ENCODE data around the gene NAP1L1.

The NAP1L1 gene

DNA sequence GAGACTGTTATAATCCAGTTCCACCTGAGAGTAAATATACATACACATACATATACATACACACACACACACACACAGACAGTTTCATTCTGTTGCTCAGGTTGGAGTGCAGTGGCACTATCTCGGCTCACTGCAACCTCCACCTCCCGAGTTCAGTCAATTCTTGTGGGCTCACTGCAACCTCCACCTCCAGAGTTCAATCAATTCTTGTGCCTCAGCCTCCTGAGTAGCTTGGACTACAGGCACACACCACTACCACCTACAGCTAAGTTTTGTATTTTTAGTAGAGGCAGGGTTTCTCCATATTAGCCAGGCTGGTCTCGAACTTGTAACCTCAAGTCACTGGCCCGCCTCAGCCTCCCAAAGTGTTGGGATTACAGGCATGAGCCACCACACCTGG, 44.0 kb downstream of the NAP1L1 start:
- H3K4me1 Mint-ChIP-seq = peaks cover 4% of the 10 kb centered on the region
- no peak for DNase-seq
- CTCF ChIA-PET = interaction anchor here (0.8 to 1.7 kb wide), 5 partner anchors 9 to 514 kb away, joined by 3 to 6 read pairs (median 3); partner anchors contain the start of gene PHLDA1
- H3K4me3 Mint-ChIP-seq = no peak overlapping the region
- peaks cover 9% of the 10 kb centered on the region for H3K36me3 Mint-ChIP-seq
- no peaks in the 10 kb centered on the region for H3K9me3 Mint-ChIP-seq
- H3K27ac Mint-ChIP-seq = no peak overlapping the region
- no peaks in the 10 kb centered on the region for H3K27me3 Mint-ChIP-seq

GRCh38 chr12:76038176-76038575, 46.3 kb downstream of the NAP1L1 start:
- Mint-ChIP-seq H3K4me3 (no peak overlapping the region), H3K27me3 (no peaks in the 10 kb centered on the region), H3K4me1 (peaks cover 4% of the 10 kb centered on the region), H3K27ac (no peak overlapping the region), H3K9me3 (no peaks in the 10 kb centered on the region), H3K36me3 (no peaks in the 10 kb centered on the region)
- no peak for DNase-seq
- CTCF ChIA-PET = interaction anchor here (0.8 to 2.2 kb wide), 7 partner anchors 50 to 553 kb away, joined by 3 to 25 read pairs (median 7); no protein-coding TSS in a partner anchor

DNA sequence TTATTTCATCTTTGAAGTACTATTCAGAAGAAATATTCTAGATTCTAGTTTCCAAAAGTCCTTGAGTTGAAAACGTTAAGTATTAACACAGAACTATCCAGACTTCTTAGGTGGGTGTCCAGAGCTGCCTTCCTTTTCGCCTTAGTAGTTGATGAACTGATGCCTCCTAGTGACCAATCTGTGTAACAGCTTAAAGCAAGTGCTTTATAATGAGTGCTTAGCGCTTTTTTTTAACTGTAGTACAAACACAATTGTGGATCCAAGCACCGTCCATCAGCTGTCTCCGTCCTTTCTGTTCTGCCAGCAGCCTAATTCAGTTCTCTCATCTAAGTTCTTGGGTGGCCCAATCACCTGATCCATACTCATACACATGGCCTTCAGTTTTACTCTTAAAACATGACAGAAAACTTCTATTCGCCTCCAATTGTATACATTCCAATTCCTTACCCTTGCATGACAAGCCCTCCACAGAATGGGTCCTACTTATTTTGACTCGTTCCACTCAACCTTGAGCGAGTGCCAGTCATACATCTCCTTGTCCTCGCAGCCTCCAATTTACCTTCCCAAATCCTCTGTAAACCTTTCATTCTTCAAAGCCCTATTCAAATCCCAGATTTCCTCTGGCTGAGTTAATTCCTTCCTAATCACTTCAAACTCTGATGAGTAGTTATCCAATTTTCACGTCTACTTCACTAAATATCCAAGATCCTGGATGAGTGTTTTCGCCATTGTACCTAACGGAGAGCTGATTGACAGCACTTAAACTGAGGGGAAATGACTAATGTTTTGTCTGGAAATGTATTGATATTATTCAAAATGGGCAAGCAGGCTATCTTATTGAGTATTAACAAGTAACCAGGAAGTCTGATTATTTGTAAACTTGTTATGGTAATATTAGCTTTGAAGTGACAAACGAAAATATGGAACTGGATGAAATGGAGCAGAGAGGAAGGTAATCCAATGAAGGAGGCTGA, 47.1 kb downstream of the NAP1L1 start:
- Mint-ChIP-seq H3K27ac (no peak overlapping the region), H3K27me3 (peaks cover 5% of the 10 kb centered on the region), H3K4me3 (no peak overlapping the region), H3K9me3 (no peaks in the 10 kb centered on the region), H3K4me1 (peaks cover 10% of the 10 kb centered on the region), H3K36me3 (no peaks in the 10 kb centered on the region)
- CTCF ChIA-PET = interaction anchor here (0.7 to 2.2 kb wide), 20 partner anchors 10 to 552 kb away, joined by 3 to 25 read pairs (median 4); no protein-coding TSS in a partner anchor
- peak; percentile 24 for DNase-seq

- Mint-ChIP-seq H3K4me3 (no peak overlapping the region), H3K27ac (no peak overlapping the region), H3K4me1 (peaks cover 26% of the 10 kb centered on the region), H3K27me3 (peaks cover 29% of the 10 kb centered on the region), H3K9me3 (no peaks in the 10 kb centered on the region), H3K36me3 (no peaks in the 10 kb centered on the region)
- DNase-seq = no peak
- CTCF ChIA-PET = interaction anchor here (1.0 to 6.7 kb wide), 3 partner anchors 219 to 508 kb away, joined by 3 to 81 read pairs (median 4); no protein-coding TSS in a partner anchor
These were observed 49.4 kb downstream of the NAP1L1 start for GRCh38 chr12:76035045-76035444.

GRCh38 chr12:76033081-76034011, 51.1 kb downstream of the NAP1L1 start:
- H3K4me1 Mint-ChIP-seq = peaks cover 32% of the 10 kb centered on the region
- peak overlapping the region; percentile 84 for H3K4me3 Mint-ChIP-seq
- CTCF ChIA-PET = interaction anchor here (0.6 to 6.7 kb wide), 7 partner anchors 12 to 548 kb away, joined by 3 to 81 read pairs (median 3); no protein-coding TSS in a partner anchor
- H3K27me3 Mint-ChIP-seq = peaks cover 33% of the 10 kb centered on the region
- H3K27ac Mint-ChIP-seq = no peak overlapping the region
- no peaks in the 10 kb centered on the region for H3K9me3 Mint-ChIP-seq
- H3K36me3 Mint-ChIP-seq = peaks cover 2% of the 10 kb centered on the region
- no peak for DNase-seq

DNA sequence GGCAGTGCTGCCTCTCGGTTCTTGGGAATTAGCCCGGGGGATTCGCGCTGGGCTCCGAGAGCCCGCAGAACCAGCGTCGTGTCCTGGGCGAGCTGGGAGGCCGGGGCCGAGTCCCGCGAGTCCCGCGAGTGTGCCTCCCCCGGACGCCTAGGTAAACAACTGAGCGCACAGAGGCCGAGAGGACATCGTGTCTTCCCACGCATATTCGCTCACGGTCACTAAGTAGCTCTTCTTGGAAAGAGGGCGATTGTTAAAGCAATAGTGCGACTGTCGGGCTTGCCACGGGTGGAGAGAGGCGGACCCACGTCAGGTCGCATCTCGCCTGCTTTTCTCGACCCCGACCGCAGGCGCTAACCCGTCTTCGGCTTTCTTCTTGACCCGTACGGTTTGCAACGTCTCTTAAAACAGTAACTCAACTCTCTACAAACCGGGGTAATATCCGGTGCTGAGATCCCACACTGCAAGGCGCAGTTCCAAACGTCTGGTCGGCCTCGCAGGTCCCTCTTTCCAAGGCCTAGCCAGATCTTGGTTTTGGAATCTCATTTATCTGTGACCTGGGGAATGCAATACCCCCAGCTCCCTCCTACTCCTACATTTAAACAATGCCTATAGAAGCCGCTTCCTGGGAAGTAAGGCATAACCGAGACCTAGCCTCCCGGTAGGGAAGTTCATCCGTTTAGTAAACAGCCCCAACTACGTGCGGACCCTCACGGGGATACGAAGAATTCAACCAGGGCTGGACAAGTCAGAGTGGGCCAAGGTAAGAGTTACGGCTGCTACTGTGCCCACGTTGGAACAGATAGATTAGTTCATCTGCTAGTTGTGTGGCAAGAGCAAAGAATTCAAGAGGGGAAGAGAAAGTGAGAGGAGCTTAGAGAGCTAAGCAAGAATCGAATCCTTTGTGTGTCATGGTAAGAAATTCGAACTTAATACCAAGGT, 52.2 kb downstream of the NAP1L1 start:
- H3K4me3 Mint-ChIP-seq = peak overlapping the region; percentile 84
- H3K9me3 Mint-ChIP-seq = no peaks in the 10 kb centered on the region
- CTCF ChIA-PET = interaction anchor here (0.6 to 6.7 kb wide), 27 partner anchors 8 to 549 kb away, joined by 3 to 81 read pairs (median 4); partner anchors contain the start of gene BBS10
- peaks cover 2% of the 10 kb centered on the region for H3K36me3 Mint-ChIP-seq
- peak overlapping the region; percentile 85 for H3K27ac Mint-ChIP-seq
- peaks cover 37% of the 10 kb centered on the region for H3K27me3 Mint-ChIP-seq
- H3K4me1 Mint-ChIP-seq = peaks cover 30% of the 10 kb centered on the region
- DNase-seq = no peak

GRCh38 chr12:76031414-76032042, 53.0 kb downstream of the NAP1L1 start, which contains the start of gene PHLDA1:
Gene PHLDA1, minus strand, starts transcription at chr12:76031776.
- Mint-ChIP-seq H3K4me3 (peak within 1 kb of the TSS; percentile 84), H3K4me1 (peaks cover 27% of the 10 kb centered on the region), H3K27ac (peak within 1 kb of the TSS; percentile 85), H3K9me3 (no peaks in the 10 kb centered on the region), H3K36me3 (peaks cover 2% of the 10 kb centered on the region), H3K27me3 (peaks cover 38% of the 10 kb centered on the region)
- CTCF ChIA-PET = interaction anchor here (0.7 to 6.7 kb wide), 26 partner anchors 9 to 548 kb away, joined by 3 to 81 read pairs (median 4); partner anchors contain the start of gene BBS10
- peak; percentile 91 for DNase-seq

DNA sequence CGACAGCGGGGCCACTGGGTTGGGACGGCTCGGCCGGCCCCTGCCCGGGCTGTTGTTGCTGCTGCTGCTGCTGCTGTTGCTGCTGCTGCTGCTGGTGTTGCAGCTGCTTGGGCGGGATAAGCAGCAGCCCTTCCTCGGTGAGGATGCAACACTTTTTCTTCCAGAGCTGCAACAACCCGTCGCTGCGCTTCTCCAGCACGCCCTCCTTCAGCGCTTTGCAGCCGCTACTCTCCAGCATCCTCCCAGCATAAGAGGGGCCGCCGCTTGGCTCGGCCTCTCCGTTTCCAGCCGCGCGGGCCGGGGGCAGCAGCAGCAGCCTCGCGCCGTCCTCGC, 53.4 kb downstream of the NAP1L1 start:
- H3K27ac Mint-ChIP-seq = no peak overlapping the region
- CTCF ChIA-PET = interaction anchor here (0.5 to 6.7 kb wide), 25 partner anchors 10 to 547 kb away, joined by 3 to 81 read pairs (median 4); partner anchors contain the start of gene BBS10
- DNase-seq = no peak
- peaks cover 2% of the 10 kb centered on the region for H3K36me3 Mint-ChIP-seq
- H3K4me3 Mint-ChIP-seq = peak overlapping the region; percentile 84
- H3K27me3 Mint-ChIP-seq = peaks cover 38% of the 10 kb centered on the region
- peaks cover 27% of the 10 kb centered on the region for H3K4me1 Mint-ChIP-seq
- no peaks in the 10 kb centered on the region for H3K9me3 Mint-ChIP-seq

DNA sequence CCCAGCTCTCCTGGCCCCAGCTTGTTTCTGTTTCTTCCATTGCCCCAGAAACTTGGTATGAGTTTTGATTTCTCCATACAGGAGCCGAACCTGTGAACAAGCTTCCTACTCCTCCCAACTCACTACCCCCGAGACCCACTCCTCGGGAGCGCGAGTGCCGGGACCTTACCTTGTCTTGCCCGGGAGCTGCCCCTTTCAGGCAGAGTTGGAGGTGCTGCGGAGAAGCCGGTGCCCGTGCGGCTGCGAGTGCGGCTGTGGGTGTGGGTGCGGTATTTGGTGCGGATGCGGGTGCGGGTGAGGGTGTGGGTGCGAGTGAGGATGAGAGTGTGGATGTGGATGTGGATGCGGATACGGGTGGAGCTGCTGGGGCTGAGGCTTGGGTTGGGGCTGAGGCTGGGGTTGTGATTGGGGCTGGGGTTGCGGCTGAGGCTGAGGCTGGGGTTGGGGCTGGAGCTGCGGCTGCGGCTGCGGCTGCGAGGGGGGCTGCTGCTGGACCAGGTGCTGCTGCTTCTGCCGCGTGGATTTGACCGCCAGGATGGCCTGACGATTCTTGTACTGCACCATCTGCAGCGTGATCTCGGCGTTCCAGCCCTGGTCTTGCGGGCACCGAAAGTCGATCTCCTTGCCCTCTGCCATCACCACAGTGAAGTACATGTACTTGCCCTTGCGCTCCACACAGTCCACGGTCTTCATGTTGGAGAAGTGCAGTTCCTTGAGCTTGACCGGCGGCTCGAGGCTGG, 54.0 kb downstream of the NAP1L1 start:
- Mint-ChIP-seq H3K9me3 (no peaks in the 10 kb centered on the region), H3K4me1 (peaks cover 27% of the 10 kb centered on the region), H3K27me3 (peaks cover 38% of the 10 kb centered on the region), H3K36me3 (peaks cover 2% of the 10 kb centered on the region), H3K4me3 (peak overlapping the region; percentile 84), H3K27ac (peak overlapping the region; percentile 89)
- peak; percentile 64 for DNase-seq
- CTCF ChIA-PET = interaction anchor here (0.5 to 6.7 kb wide), 17 partner anchors 9 to 523 kb away, joined by 3 to 81 read pairs (median 5); partner anchors contain the start of gene BBS10

DNA sequence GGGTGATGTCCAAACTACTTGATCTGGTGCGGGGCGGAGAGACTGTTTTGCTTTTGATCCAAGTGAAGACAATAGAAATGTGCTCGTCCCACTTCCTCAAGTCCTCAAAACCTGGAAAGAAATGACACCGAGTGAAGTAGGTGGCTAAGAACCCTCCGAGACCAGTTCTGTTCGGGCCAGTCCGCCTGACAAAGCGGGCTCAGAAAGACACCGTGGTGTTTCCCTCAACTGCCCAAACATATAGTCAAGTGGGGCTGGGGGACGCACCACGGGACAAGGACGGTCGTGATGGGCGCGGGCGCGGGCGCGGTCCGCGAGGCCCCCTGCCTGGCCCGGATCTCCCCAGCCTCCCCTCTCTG, 54.5 kb downstream of the NAP1L1 start:
- peak; percentile 30 for DNase-seq
- Mint-ChIP-seq H3K36me3 (peaks cover 2% of the 10 kb centered on the region), H3K27me3 (peaks cover 38% of the 10 kb centered on the region), H3K9me3 (no peaks in the 10 kb centered on the region), H3K4me3 (peak overlapping the region; percentile 84), H3K4me1 (peaks cover 27% of the 10 kb centered on the region), H3K27ac (no peak overlapping the region)
- CTCF ChIA-PET = interaction anchor here (1.7 to 6.7 kb wide), 7 partner anchors 9 to 503 kb away, joined by 8 to 81 read pairs (median 13); partner anchors contain the start of gene BBS10

GRCh38 chr12:76028571-76029277, 55.8 kb downstream of the NAP1L1 start:
- DNase-seq = no peak
- H3K4me3 Mint-ChIP-seq = peak overlapping the region; percentile 10
- peaks cover 27% of the 10 kb centered on the region for H3K4me1 Mint-ChIP-seq
- no peak overlapping the region for H3K27ac Mint-ChIP-seq
- peaks cover 38% of the 10 kb centered on the region for H3K27me3 Mint-ChIP-seq
- H3K9me3 Mint-ChIP-seq = no peaks in the 10 kb centered on the region
- H3K36me3 Mint-ChIP-seq = peaks cover 2% of the 10 kb centered on the region
- CTCF ChIA-PET = interaction anchor here (0.6 to 4.6 kb wide), 3 partner anchors 8 to 110 kb away, joined by 5 to 30 read pairs (median 12); no protein-coding TSS in a partner anchor

Data from activated naive CD4-positive, alpha-beta T cell treated with anti-CD3 and anti-CD28 coated beads, Interleukin-2, amount 10 ng/mL, durations not matched to agents 7 days and 5 days (primary cell).